Chondrocyte (in vitro differentiated cells): ENCODE results near the gene LEKR1. TPM values are rescaled to one million over a fixed set of nuclear protein-coding genes. Genes with fewer than 3 reads are reported as not detected.
"Not testable (repeated sequence)": the region's sequence is repeated elsewhere in the genome, so short reads cannot be mapped to it uniquely, and the experiment has no call there.

Source experiments
- DNase-seq: peaks from one replicate; pipeline ENCODE4 v3.0.0; 2021; ENCODE audit warnings: mixed read lengths, low spot score
- H3K27ac Mint-ChIP-seq: one replicate; pipeline ENCODE4 v1.8.0; 2021; ENCODE audit warnings: mild to moderate bottlenecking, moderate library complexity, mixed read lengths; ENCODE audit not compliant: unreplicated experiment
- H3K27me3 Mint-ChIP-seq: 2 replicates; pipeline ENCODE4 v1.8.0; 2021; ENCODE audit warnings: low read depth, mixed read lengths
- H3K36me3 Mint-ChIP-seq: 2 replicates; pipeline ENCODE4 v1.8.0; 2021; ENCODE audit warnings: low read depth, mixed read lengths
- H3K4me1 Mint-ChIP-seq: 2 replicates; pipeline ENCODE4 v1.8.0; 2021; ENCODE audit warnings: low read depth, mild to moderate bottlenecking, mixed read lengths
- H3K4me3 Mint-ChIP-seq: one replicate; pipeline ENCODE4 v1.8.0; 2021; ENCODE audit warnings: mild to moderate bottlenecking, moderate library complexity, mixed read lengths; ENCODE audit not compliant: unreplicated experiment
- H3K9me3 Mint-ChIP-seq: 2 replicates; pipeline ENCODE4 v1.8.0; 2021; ENCODE audit warnings: low read depth, mixed read lengths
- total RNA-seq: library from RNA; stranded (reverse); gene quantifications from 3 replicates; pipeline ENCODE4 v1.2.1, GENCODE V29; 2021
- TF ChIP-seq, protein P1 (sequence below): fragments of 200-600 bp; sonication (generic); IDR thresholded peaks from 2 replicates; pipeline ENCODE4 v1.5.0; 2021; ENCODE audit warnings: antibody characterized with exemption, mild to moderate bottlenecking, moderate library complexity

Gene LEKR1
- total RNA-seq, 1 donor from 2014 or later = 0.45 TPM

GRCh38 chr3:156873906-156874305 is 47.8 kb downstream of the LEKR1 start:
- TF ChIP-seq, protein P1, sequence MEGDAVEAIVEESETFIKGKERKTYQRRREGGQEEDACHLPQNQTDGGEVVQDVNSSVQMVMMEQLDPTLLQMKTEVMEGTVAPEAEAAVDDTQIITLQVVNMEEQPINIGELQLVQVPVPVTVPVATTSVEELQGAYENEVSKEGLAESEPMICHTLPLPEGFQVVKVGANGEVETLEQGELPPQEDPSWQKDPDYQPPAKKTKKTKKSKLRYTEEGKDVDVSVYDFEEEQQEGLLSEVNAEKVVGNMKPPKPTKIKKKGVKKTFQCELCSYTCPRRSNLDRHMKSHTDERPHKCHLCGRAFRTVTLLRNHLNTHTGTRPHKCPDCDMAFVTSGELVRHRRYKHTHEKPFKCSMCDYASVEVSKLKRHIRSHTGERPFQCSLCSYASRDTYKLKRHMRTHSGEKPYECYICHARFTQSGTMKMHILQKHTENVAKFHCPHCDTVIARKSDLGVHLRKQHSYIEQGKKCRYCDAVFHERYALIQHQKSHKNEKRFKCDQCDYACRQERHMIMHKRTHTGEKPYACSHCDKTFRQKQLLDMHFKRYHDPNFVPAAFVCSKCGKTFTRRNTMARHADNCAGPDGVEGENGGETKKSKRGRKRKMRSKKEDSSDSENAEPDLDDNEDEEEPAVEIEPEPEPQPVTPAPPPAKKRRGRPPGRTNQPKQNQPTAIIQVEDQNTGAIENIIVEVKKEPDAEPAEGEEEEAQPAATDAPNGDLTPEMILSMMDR = no peak
- DNase-seq = no peak
- Mint-ChIP-seq H3K27me3 (no peaks in the 10 kb centered on the region), H3K4me3 (no peak overlapping the region), H3K36me3 (peaks cover 30% of the 10 kb centered on the region), H3K27ac (no peak overlapping the region), H3K4me1 (no peaks in the 10 kb centered on the region), H3K9me3 (peaks cover 55% of the 10 kb centered on the region)

DNA sequence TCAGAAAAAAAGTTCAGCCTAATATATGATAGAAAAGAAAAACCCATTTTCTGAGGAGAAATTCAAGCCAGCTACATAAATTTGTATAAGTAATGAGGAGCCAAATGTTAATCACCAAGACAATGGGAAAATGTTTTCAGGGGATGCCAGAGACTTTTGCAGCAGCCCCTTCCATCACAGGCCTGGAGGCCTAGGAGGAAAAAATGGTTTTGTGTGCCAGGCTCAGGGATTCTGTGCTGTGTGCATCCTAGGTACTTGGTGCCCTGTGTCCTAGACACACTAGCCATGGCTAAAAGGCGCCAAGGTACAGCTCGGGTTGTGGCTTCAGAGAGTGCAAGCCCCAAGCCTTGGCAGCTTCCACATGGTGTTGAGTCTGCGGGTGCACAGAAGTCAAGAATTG is 53.3 kb downstream of the LEKR1 start:
- not testable (repeated sequence) for H3K27me3 Mint-ChIP-seq, H3K27ac Mint-ChIP-seq, DNase-seq, H3K4me3 Mint-ChIP-seq, H3K4me1 Mint-ChIP-seq
- H3K9me3 Mint-ChIP-seq = peaks cover 52% of the 10 kb centered on the region
- peaks cover 24% of the 10 kb centered on the region for H3K36me3 Mint-ChIP-seq

GRCh38 chr3:156885761-156886160 is 59.6 kb downstream of the LEKR1 start:
- peaks cover 18% of the 10 kb centered on the region for H3K4me1 Mint-ChIP-seq

GRCh38 chr3:156888176-156888575 is 62.0 kb downstream of the LEKR1 start:
- TF ChIP-seq, protein P1 = no peak
- H3K27ac Mint-ChIP-seq = peak overlapping the region; percentile 9
- DNase-seq = no peak
- H3K36me3 Mint-ChIP-seq = peaks cover 14% of the 10 kb centered on the region
- H3K27me3 Mint-ChIP-seq = no peaks in the 10 kb centered on the region
- peaks cover 23% of the 10 kb centered on the region for H3K9me3 Mint-ChIP-seq
- H3K4me3 Mint-ChIP-seq = no peak overlapping the region
- peaks cover 18% of the 10 kb centered on the region for H3K4me1 Mint-ChIP-seq

More at GRCh38 chr3:156885761-156886160, 59.6 kb downstream of the LEKR1 start:
- no peak for DNase-seq
- H3K27me3 Mint-ChIP-seq = no peaks in the 10 kb centered on the region
- H3K9me3 Mint-ChIP-seq = peaks cover 28% of the 10 kb centered on the region
- TF ChIP-seq, protein P1 = no peak
- no peak overlapping the region for H3K27ac Mint-ChIP-seq
- H3K36me3 Mint-ChIP-seq = peaks cover 16% of the 10 kb centered on the region
- no peak overlapping the region for H3K4me3 Mint-ChIP-seq

GRCh38 chr3:156888576-156888975 is 62.4 kb downstream of the LEKR1 start:
- Mint-ChIP-seq H3K4me3 (no peak overlapping the region), H3K4me1 (peaks cover 18% of the 10 kb centered on the region), H3K36me3 (peaks cover 13% of the 10 kb centered on the region), H3K27ac (peak overlapping the region; percentile 9), H3K27me3 (no peaks in the 10 kb centered on the region), H3K9me3 (peaks cover 20% of the 10 kb centered on the region)
- no peak for DNase-seq
- TF ChIP-seq, protein P1 = no peak

- peaks cover 18% of the 10 kb centered on the region for H3K4me1 Mint-ChIP-seq
- H3K27ac Mint-ChIP-seq = no peak overlapping the region
- TF ChIP-seq, protein P1 = no peak
- no peak for DNase-seq
- H3K9me3 Mint-ChIP-seq = peaks cover 9% of the 10 kb centered on the region
- H3K4me3 Mint-ChIP-seq = no peak overlapping the region
- H3K27me3 Mint-ChIP-seq = no peaks in the 10 kb centered on the region
- H3K36me3 Mint-ChIP-seq = no peaks in the 10 kb centered on the region
Measured at GRCh38 chr3:156892701-156893100, 66.5 kb downstream of the LEKR1 start.

DNA sequence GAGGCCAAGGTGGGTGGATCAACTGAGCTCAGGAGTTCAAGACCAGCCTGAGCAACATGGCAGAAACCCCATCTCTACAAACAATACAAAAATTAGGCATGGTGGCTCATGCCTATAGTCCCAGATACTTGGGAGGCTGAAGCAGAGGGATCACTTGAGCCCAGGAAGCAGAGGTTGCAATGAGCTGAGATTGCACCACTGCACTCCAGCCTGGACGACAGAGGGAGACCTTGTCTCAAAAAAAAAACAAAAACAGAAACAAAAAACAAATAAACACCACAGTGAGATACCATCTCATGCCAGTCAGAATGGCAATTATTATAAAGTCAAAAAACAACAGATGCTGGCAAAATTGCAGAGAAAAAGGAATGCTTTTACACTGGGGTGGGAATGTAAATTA is 69.2 kb downstream of the LEKR1 start:
- DNase-seq, H3K27ac Mint-ChIP-seq, H3K4me3 Mint-ChIP-seq, H3K36me3 Mint-ChIP-seq, H3K9me3 Mint-ChIP-seq, H3K27me3 Mint-ChIP-seq: not testable (repeated sequence)
- H3K4me1 Mint-ChIP-seq = peaks cover 16% of the 10 kb centered on the region

DNA sequence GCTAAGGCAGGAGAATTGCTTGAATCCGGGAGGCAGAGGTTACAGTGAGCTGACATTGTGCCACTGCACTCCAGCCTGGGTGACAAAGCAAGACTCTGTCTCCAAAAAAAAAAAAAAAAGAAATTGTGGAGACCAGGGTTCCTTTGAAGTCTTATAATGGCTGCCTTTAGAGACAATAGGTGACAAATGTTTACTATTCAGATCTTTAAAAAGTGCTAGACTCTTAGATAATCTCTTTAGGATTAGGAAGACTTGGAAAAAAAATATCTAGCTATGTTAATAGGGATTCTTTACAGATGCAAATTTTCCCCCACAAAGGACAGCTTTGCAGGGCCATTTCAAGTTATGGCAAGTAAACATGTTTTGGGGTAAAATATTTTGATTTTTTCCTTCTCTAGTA is 71.7 kb downstream of the LEKR1 start:
- H3K9me3 Mint-ChIP-seq, H3K27ac Mint-ChIP-seq, H3K4me3 Mint-ChIP-seq, H3K27me3 Mint-ChIP-seq, DNase-seq, H3K36me3 Mint-ChIP-seq: not testable (repeated sequence)
- H3K4me1 Mint-ChIP-seq = peaks cover 28% of the 10 kb centered on the region
